GM10266 (cell line): Measurements from ENCODE around the gene ADNP2.

Source experiments
- DNase-seq: peaks from one replicate; pipeline ENCODE4 v3.0.0; 2012; ENCODE audit errors: extremely low spot score
- TF ChIP-seq, protein P1 (sequence below): IDR thresholded peaks from 2 replicates; pipeline ENCODE4 v1.5.1; 2012; ENCODE audit warnings: mild to moderate bottlenecking, low read depth; ENCODE audit not compliant: control insufficient read depth, insufficient read depth; ENCODE audit errors: missing control alignments

Gene ADNP2

DNA sequence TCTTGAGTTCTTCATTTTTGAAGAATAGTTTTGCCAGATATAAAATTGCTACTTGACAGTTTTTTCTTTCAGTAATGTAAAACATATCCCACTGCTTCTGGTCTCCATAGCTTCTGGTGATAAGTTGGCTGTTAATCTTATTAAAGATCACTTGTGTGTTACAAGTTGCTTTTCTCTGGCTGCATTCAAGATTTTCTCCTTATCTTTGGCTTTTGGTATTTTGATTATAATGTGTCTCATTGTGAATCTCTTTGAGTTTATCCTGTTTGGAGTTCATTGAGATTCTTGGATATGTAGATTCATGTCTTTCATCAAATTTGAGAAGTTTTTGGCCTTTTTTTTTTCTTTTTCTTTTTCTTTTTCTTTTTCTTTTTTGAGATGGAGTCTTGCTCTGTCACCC lies 20.2 kb upstream of the ADNP2 start:
- DNase-seq = no peak
- TF ChIP-seq, protein P1, sequence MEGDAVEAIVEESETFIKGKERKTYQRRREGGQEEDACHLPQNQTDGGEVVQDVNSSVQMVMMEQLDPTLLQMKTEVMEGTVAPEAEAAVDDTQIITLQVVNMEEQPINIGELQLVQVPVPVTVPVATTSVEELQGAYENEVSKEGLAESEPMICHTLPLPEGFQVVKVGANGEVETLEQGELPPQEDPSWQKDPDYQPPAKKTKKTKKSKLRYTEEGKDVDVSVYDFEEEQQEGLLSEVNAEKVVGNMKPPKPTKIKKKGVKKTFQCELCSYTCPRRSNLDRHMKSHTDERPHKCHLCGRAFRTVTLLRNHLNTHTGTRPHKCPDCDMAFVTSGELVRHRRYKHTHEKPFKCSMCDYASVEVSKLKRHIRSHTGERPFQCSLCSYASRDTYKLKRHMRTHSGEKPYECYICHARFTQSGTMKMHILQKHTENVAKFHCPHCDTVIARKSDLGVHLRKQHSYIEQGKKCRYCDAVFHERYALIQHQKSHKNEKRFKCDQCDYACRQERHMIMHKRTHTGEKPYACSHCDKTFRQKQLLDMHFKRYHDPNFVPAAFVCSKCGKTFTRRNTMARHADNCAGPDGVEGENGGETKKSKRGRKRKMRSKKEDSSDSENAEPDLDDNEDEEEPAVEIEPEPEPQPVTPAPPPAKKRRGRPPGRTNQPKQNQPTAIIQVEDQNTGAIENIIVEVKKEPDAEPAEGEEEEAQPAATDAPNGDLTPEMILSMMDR = no peak

DNA sequence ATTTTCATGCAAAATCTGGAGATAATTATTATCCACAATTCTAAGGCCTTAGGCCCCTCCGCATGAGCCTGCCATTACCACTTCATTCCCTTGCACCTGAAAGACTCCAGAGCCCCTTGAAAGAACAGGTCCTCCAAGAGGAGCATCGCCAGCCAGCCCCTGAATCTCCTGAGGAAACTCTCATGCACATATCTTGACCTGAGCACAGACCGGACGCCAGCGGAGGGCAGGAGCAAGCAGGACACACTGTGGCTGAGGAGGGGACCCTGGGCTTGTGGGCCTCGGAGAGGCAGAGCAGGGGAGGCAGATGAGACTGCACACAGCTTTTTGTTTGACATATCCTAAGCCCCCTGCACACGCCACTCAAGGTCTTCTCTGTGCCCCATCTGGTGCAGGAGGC lies 13.6 kb upstream of the ADNP2 start:
- DNase-seq = no peak
- TF ChIP-seq, protein P1 = no peak

DNA sequence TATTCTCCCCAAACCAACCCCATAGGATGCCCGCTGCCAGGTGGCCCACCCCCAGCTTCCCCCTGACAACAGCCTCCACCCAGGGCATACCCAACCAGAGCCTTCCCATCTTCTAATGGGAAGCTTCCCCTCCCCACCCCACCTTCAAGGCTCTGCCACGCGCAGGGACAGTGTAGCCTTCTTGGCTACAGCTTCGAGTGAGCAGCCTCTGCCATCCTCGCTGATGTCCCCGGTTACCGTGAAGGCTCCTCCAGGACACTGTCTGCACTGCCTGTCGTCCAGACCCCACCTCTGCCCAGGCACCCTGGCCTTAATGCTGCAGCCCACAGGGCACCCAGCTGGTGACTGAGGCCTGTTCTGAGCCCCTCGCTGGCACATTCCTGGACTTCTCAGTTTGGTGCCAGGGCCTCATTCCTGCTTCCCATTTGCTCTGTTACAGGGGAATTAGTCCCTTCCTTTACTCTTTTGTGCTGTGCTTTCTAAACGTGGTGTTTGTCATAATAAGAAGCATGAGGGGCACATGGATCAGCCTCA lies 13.0 kb upstream of the ADNP2 start:
- TF ChIP-seq, protein P1 = no peak
- DNase-seq = no peak

DNA sequence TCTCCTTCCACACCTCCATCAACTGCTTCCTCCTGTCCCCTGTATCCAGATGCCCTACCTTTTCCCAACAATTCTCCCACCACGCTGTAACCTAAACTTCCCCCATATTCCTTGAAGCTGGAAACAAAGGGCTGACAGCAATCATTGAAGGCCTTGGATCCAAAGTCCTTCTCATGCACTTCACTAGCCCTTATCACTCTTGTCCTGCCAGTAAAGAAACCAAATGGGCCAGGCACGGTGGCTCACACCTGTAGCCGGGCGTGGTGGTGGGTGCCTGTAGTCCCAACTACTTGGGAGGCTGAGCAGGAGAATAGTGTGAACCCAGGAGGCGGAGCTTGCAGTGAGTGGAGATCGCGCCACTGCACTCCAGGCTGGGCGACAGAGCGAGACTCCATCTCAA lies 11.9 kb upstream of the ADNP2 start:
- TF ChIP-seq, protein P1 = no peak
- DNase-seq = no peak

DNA sequence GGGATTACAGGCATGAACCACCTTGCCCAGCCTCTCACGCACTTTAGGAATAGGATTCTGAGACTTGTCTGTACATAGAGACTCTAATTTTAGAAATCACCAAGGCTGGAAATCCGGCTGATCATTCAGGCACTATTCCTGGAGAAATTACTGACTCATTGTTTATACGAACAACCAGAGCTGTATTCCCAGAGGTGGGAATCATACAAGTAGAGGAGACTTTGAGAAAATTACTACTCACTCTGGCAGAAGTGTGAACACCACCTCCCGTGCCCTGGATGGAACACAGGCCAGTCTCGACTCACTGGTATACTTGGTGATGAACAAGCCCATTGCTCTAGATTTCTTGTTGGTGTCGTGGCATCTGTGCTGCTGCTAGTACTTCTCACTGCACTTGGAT lies 5.8 kb upstream of the ADNP2 start:
- DNase-seq = no peak

DNA sequence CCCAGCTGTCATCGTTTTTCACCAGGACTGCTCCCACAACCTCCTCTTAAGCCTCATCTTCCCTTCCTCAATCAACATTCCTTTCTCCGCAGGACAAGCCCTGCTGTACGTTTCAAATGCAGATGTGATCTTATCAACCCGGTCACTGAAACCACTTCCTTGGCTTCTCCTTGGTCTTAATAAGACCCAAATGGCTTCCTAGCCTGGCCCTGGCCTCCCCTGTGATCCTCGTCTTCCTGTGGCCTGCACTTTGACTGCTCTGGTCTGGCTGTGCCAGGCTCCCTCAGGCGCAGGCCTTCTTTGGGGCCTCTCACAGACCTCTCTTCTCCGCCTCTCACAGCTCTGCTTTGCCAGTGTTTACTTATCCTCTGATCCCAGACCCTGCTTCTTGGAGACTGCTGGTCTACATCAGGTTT lies 4.7 kb upstream of the ADNP2 start:
- no peak for DNase-seq
- TF ChIP-seq, protein P1 = no peak

More for the DNA sequence above, 5.8 kb upstream of the ADNP2 start:
- TF ChIP-seq, protein P1 = no peak

DNA sequence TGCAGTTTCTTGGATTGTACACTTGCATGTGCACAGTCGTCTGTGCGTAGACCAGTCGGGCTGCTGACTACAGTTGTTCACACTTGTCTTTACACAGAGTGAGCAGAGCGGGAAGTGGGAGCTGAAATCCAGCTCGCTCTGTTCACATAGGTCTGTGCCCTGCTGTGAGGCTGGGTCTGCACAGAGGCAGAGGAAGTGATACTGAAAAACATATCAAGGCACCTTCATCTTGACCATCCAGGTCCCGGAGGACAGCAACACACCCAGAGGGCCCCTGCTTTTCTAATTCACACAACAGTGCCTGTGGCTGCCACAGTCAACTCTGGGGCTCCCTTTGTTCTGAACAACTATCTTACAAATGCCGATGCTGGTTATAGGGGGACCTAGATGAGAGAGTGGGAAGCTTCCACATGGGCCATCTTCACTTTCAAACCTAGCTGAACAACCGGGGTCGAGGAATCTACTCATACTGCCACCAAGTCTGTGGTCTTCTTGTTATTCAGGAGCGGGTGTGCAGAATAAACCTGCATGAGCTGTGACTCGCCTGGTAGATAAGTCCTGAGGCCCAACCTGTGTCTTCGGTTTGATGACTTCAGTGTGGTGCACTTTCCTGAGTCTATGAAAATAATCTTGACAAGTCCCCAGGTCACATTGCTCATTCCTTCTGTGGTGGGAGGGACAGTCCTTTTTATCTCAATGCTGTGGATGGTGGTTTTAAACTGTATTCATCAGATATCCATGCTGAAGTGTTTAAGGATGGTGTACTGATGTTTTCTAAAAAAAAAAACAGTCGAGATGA lies 3.5 kb upstream of the ADNP2 start:
- TF ChIP-seq, protein P1 = no peak
- no peak for DNase-seq
